IPS-11a (cell line): ENCODE results near the gene UTP25.
"Not testable (repeated sequence)": the region's sequence is repeated elsewhere in the genome, so short reads cannot be mapped to it uniquely, and the experiment has no call there.

Experiments
- H3K4me3 ChIP-seq: one replicate; pipeline ENCODE4 v1.5.1; 2013; ENCODE audit warnings: low read depth, low read length, control low read depth

The UTP25 gene

DNA sequence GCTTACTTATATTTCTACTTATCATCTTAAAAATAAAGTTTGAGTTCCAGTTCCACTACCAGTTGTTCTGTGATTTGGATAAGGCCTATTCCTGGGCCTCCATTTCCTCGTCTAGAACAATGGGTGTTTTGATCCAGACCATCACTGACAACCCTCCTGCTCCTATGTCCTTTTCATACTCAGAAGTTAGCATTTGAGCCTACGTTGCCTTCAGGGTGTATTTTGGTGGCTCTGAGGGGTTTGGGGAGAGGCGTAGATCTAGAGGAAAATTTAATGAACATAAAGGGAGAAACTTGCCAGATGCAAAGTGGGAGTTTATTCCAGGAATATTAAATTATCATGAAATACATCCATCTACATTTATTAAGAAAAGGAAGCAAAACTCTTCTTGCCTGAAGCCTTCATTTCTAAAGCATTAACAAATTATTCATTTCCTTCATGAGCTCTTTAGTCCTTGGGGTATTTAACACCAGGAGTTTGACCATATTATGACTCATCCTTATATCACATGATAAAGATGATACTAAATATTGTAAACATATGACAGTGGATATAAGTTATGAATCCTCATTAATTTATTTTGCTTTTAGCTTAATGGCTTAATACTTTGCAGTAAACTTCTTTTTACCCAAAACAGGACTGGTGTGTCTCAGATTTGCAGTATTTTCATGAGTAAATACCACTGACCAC lies 63.0 kb downstream of the UTP25 start:
- no peak overlapping the region for H3K4me3 ChIP-seq

DNA sequence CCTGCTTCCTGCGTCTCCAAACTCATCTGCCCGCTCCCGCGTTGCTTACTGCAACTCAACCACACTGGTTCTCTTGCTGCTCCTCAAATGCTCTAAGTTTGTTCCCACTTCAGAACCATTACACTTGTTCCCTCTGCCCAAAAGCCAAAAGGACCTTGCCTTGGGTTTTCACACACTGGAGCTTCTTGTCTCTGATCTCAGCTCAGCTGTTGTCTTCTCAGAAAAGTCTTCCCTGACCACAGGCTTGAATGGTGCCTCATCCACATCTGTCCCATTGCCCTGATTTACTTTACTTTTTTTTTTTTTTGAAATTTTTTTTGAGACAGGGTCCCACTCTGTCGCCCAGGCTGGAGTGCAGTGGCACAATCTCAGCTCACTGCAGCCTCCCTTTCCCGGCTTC lies 66.0 kb downstream of the UTP25 start:
- H3K4me3 ChIP-seq = no peak overlapping the region

DNA sequence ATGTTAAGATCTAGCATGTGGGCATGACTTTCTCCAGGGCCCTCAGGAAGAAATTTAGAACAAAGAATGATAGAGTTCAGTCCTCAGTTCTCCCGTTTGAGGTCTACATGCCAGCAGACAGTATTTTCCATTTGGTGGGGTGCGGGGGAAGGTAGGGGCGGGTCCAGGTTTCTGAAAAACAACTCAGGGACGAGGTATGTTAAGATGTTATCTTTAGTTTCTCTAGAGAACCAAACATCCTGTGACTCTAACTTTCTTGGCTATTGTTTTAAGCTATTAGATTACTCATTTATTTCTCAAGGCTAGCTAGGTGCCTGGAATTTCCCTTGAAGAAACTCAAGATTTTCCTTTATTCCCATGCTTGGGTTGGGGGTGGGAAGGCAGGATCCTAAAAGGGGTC lies 67.9 kb downstream of the UTP25 start:
- H3K4me3 ChIP-seq = no peak overlapping the region

DNA sequence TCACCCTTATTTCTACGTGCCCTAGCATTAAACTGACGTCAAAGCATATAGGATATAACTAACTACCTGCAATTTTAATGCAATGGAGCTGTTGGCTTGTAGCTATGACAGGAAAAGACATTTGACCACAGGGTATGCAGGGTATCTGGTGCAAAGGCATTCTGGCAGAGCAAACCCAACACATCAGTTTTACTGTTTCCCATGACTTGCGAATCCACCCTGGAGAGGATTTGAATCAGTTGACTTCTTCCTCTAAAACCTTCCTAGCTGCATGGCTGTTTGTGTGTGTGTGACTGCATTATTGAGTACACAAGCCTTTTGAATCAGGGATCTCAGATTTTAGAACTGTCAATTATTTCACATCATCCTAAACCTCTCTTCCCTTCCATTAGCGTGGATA lies 68.6 kb downstream of the UTP25 start:
- no peak overlapping the region for H3K4me3 ChIP-seq

DNA sequence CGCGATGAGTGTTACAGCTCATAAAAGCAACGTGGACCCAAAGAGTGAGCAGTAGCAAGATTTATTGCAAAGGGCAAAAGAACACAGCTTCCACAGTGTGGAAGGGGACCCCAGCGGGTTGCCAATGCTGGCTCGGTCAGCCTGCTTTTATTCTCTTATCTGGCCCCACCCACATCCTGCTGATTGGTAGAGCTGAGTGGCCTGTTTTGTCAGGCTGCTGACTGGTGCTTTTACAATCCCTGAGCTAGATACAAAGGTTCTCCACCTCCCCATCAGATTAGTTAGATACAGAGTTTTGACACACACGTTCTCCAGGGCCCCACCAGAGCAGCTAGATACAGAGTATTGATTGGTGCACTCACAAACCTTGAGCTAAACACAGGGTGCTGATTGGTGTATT lies 70.5 kb downstream of the UTP25 start:
- H3K4me3 ChIP-seq = not testable (repeated sequence)

DNA sequence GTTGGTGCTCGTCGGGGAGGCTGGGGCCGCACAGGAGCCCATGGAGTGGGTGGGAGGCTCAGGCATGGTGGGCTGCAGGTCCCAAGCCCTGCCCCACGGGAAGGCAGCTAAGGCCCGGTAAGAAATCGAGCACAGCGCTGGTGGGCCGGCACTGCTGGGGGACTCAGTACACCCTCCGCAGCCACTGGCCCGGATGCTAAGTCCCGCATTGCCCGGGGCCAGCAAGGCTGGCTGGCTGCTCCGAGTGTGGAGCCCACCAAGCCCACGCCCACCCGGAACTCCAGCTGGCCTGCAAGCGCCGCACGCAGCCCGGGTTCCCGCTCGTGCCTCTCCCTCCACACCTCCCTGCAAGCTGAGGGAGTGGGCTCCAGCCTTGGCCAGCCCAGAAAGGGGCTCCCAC lies 71.1 kb downstream of the UTP25 start:
- H3K4me3 ChIP-seq = not testable (repeated sequence)

DNA sequence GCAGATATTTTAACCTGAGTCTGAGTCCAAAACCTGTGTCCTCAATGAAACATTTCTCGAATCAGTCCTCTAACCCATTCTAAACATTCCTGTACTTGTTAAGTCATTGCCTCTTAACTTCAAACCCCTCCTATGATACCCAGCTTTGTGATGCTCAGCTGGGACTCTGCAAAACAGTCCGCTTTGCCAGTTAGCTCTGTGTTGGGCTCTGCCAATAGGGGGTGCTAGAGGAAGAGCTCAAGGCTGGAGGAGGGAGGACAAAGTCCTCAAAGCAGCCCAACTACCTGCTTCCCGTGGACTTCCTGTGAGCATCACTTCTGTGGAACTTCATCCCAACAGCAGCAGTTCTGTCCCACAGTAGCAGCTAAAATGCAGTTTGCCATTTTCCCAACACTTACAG lies 72.2 kb downstream of the UTP25 start:
- no peak overlapping the region for H3K4me3 ChIP-seq

DNA sequence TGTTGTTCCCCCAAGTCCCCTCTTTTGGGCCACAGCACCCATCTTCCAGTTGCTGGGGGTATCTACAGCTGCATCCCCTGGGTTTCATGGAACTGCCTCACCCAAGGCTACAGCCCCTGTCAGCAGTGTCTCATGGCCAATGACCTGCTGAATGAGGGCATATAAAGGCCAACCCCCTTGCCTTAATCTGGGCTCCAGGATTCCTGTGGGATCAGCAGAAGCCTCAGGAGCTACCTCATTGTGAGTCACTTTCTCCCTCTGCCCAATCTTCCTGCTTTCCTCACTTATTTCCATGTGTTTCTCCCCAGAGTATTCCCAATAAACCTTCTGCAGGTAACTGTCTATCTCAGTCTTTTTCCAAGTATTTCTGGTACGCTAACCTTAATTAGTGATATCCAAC lies 73.0 kb downstream of the UTP25 start:
- no peak overlapping the region for H3K4me3 ChIP-seq

DNA sequence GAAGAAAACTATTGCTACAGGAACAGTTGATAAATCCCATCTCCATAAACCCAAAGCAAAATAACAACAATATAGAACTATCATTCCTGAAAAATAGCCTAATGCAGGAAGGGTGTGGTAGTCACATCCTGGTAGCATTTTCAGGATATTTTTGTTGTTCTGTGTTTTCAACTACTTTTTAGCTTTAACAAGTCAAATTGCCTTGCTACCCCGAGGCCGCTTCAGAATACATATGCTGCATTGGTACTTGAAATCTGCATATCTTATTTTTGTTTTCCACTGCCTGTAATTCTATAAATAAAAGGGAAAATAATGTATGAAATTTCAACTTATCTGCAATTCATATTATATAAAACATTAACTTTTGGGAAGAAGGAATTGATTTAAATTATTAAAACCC lies 73.4 kb downstream of the UTP25 start:
- no peak overlapping the region for H3K4me3 ChIP-seq

DNA sequence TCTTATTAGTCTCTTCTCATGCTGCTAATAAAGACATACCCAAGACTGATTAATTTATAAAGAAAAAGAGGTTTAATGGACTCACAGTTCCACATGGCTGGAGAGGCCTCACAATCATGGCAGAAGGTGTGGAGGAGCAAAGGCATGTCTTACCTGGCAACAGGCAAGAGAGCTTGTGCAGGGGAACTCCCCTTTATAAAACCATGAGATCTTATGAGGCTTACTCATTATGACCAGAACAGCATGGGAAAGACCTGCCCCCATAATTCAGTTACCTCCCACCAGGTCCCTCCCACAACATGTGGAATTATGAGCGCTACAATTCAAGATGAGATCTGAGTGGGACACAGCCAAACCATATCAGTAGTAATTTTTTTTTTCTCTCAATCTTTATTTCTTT lies 77.0 kb downstream of the UTP25 start:
- H3K4me3 ChIP-seq = not testable (repeated sequence)
